IMR-90 (cell line): ENCODE data around the gene TSC2. TPM values are rescaled to one million over a fixed set of nuclear protein-coding genes. Genes with fewer than 3 reads are reported as not detected.
"Not testable (repeated sequence)": the region's sequence is repeated elsewhere in the genome, so short reads cannot be mapped to it uniquely, and the experiment has no call there.

Experiments
- ATAC-seq: fragments of 200-7000 bp; cut with Tn5 transposase; 2 replicates; pipeline ENCODE4 v1.9.1; 2020; ENCODE audit warnings: low read depth, mild to moderate bottlenecking, moderate library complexity
- BruUV-seq: library from RNA; stranded (reverse); fragments of 400-500 nt; replicated peaks from 2 replicates; lab custom pipeline; 2021; lab: Mats Ljungman, UMichigan
- CTCF ChIA-PET: fragments of 300-600 bp; formaldehyde crosslinking; extraction: SDS; loops from one replicate; lab custom pipeline; 2021; ENCODE audit warnings: antibody characterized with exemption; lab: Yijun Ruan, JAX
- POLR2A ChIA-PET: fragments of 300-600 bp; sonication (Branson Sonifier 250); formaldehyde crosslinking; loops from one replicate; lab custom pipeline; 2022; ENCODE audit warnings: antibody characterized with exemption; ENCODE audit not compliant: unreplicated experiment; lab: Charles Lee
- DNase-seq: peaks from one replicate; pipeline ENCODE4 v3.0.0; 2013
- H2AFZ ChIP-seq: replicated peaks from 2 replicates; pipeline ENCODE3; 2013; ENCODE audit warnings: low read length, mild to moderate bottlenecking; ENCODE audit not compliant: poor library complexity
- H2AK5ac ChIP-seq: 2 replicates; pipeline ENCODE4 v1.6.1; 2013; ENCODE audit warnings: low read depth, low read length, inconsistent platforms
- H2AK9ac ChIP-seq: replicated peaks from 2 replicates; pipeline ENCODE3; 2013; ENCODE audit warnings: mild to moderate bottlenecking, low read depth, low read length, moderate library complexity; ENCODE audit not compliant: poor library complexity
- H2BK120ac ChIP-seq: 2 replicates; pipeline ENCODE4 v1.6.1; 2013; ENCODE audit warnings: low read depth, low read length, inconsistent platforms
- H2BK15ac ChIP-seq: 3 replicates; pipeline ENCODE4 v1.6.1; 2013; ENCODE audit warnings: low read depth, low read length, inconsistent platforms
- H2BK20ac ChIP-seq: 2 replicates; pipeline ENCODE4 v1.6.1; 2013; ENCODE audit warnings: low read depth, mild to moderate bottlenecking, inconsistent platforms, low read length, moderate library complexity
- H2BK5ac ChIP-seq: 2 replicates; pipeline ENCODE4 v1.6.1; 2013; ENCODE audit warnings: mild to moderate bottlenecking, low read depth, low read length, inconsistent platforms; ENCODE audit not compliant: poor library complexity, severe bottlenecking
- H3K14ac ChIP-seq: replicated peaks from 2 replicates; pipeline ENCODE4 v1.6.1; 2013; ENCODE audit warnings: low read depth, low read length, inconsistent platforms
- H3K18ac ChIP-seq: 2 replicates; pipeline ENCODE4 v1.6.1; 2013; ENCODE audit warnings: low read depth, low read length, control low read depth
- H3K23ac ChIP-seq: 2 replicates; pipeline ENCODE4 v1.6.1; 2013; ENCODE audit warnings: low read depth, low read length, inconsistent platforms
- H3K27ac ChIP-seq: 2 replicates; pipeline ENCODE4 v1.5.1; 2013; ENCODE audit warnings: mild to moderate bottlenecking, control low read depth, low read length; ENCODE audit not compliant: insufficient read depth
- H3K27me3 ChIP-seq: 2 replicates; pipeline ENCODE4 v1.6.1; 2013; ENCODE audit warnings: low read length; ENCODE audit not compliant: control insufficient read depth, insufficient read depth
- H3K36me3 ChIP-seq: 2 replicates; pipeline ENCODE4 v1.6.1; 2013; ENCODE audit warnings: low read length, mixed read lengths; ENCODE audit not compliant: control insufficient read depth, insufficient read depth
- H3K4ac ChIP-seq: 2 replicates; pipeline ENCODE4 v1.6.1; 2013; ENCODE audit warnings: low read depth, low read length, inconsistent platforms
- H3K4me1 ChIP-seq: 2 replicates; pipeline ENCODE4 v1.6.1; 2013; ENCODE audit warnings: low read length, mixed read lengths; ENCODE audit not compliant: control insufficient read depth, insufficient read depth
- H3K4me2 ChIP-seq: 2 replicates; pipeline ENCODE4 v1.6.1; 2013; ENCODE audit warnings: low read depth, mild to moderate bottlenecking, control low read depth, low read length, moderate library complexity
- H3K4me3 ChIP-seq: 2 replicates; pipeline ENCODE4 v1.5.1; 2013; ENCODE audit warnings: low read depth, mild to moderate bottlenecking, control low read depth, low read length, moderate library complexity; ENCODE audit not compliant: insufficient read depth
- H3K56ac ChIP-seq: 2 replicates; pipeline ENCODE4 v1.6.1; 2013; ENCODE audit warnings: low read length, inconsistent platforms; ENCODE audit not compliant: insufficient read depth; ENCODE audit errors: extremely low read depth
- H3K79me1 ChIP-seq, 2 experiments: 2 replicates each; pipeline ENCODE4 v1.6.1; 2013; ENCODE audit warnings: low read length in 2 of 2, inconsistent platforms in 1 of 2, low read depth in 1 of 2
- H3K9ac ChIP-seq: 2 replicates; pipeline ENCODE4 v1.6.1; 2013; ENCODE audit warnings: low read depth, low read length, control low read depth
- H3K9me1 ChIP-seq: 2 replicates; pipeline ENCODE4 v1.6.1; 2013; ENCODE audit warnings: low read length, inconsistent platforms; ENCODE audit not compliant: insufficient read depth
- H3K9me3 ChIP-seq: 2 replicates; pipeline ENCODE4 v1.6.1; 2013; ENCODE audit warnings: low read length; ENCODE audit not compliant: control insufficient read depth, insufficient read depth
- H4K20me1 ChIP-seq: 2 replicates; pipeline ENCODE4 v1.6.1; 2013; ENCODE audit warnings: low read length, inconsistent platforms; ENCODE audit not compliant: insufficient read depth
- H4K5ac ChIP-seq: 2 replicates; pipeline ENCODE4 v1.6.1; 2013; ENCODE audit warnings: mild to moderate bottlenecking, low read depth, low read length, control low read depth
- H4K8ac ChIP-seq, 2 experiments: 2 replicates each; pipeline ENCODE4 v1.6.1; 2013; ENCODE audit warnings: low read depth in 2 of 2, low read length in 2 of 2, control low read depth in 1 of 2, inconsistent platforms in 1 of 2
- H4K91ac ChIP-seq: 2 replicates; pipeline ENCODE4 v1.6.1; 2013; ENCODE audit warnings: low read depth, low read length, inconsistent platforms; ENCODE audit not compliant: insufficient read depth
- WGBS, 2 experiments: methylation state at CpG; one replicate each; pipeline versions ENCODE4 v1.1.5 to v1.1.7; 2013; ENCODE audit warnings: missing lambda C conversion rate in 2 of 2; ENCODE audit not compliant: insufficient read length in 1 of 2; ENCODE audit errors: extremely low coverage in 2 of 2; 5-methylcytosine and 5-hydroxymethylcytosine counted together
- dilution Hi-C: fragments of 300-500 bp; cut with HindIII; formaldehyde crosslinking; loops from one replicate; pipeline ENCODE4 v1.14.3; 2018; ENCODE audit warnings: low sequenced_read_pairs; ENCODE audit not compliant: unreplicated experiment
- in situ Hi-C: fragments of 300-500 bp; cut with MboI; formaldehyde crosslinking; loops from 3 replicates; pipeline ENCODE4 v1.14.3; 2019; ENCODE audit warnings: low sequenced_read_pairs, inconsistent platforms, mixed read lengths
- intact Hi-C: fragments of 100-400 bp; cut with micrococcal nuclease; formaldehyde crosslinking; loops from 2 replicates; pipeline ENCODE4 v1.10.0; 2022
- polyA plus RNA-seq, 3 experiments: library from polyadenylated mRNA; depleted of rRNA; stranded (reverse); fragments of >200 nt; gene quantifications; 2 replicates each; pipeline ENCODE4 v1.2.3, GENCODE V29; 2012; ENCODE audit warnings: low replicate concordance in 1 of 3
- total RNA-seq: library from RNA; depleted of rRNA; stranded (reverse); fragments of >200 nt; gene quantifications from 2 replicates; pipeline ENCODE4 v1.2.3, GENCODE V29; 2012

Gene TSC2
- total and polyA plus RNA-seq, 2 of the 4 experiments (the other 2 are of a cell fraction) = 31.4 to 88.6 TPM

GRCh38 chr16:2117960-2118722, 70.4 kb downstream of the TSC2 start:
- H3K9me3 ChIP-seq, H3K18ac ChIP-seq, dilution Hi-C loops, POLR2A ChIA-PET, H2BK15ac ChIP-seq, H4K8ac ChIP-seq, H3K9ac ChIP-seq, H2AFZ ChIP-seq, H2BK120ac ChIP-seq, H3K4me3 ChIP-seq, ATAC-seq, intact Hi-C loops, H2BK20ac ChIP-seq, H4K5ac ChIP-seq, H3K4me1 ChIP-seq, H3K9me1 ChIP-seq, DNase-seq, H3K4ac ChIP-seq, H3K27me3 ChIP-seq, H3K56ac ChIP-seq, H3K4me2 ChIP-seq, H3K14ac ChIP-seq, H2AK5ac ChIP-seq, H3K23ac ChIP-seq, H2BK5ac ChIP-seq, H3K79me1 ChIP-seq, in situ Hi-C loops, CTCF ChIA-PET, H4K91ac ChIP-seq, H2AK9ac ChIP-seq, H3K27ac ChIP-seq: not testable (repeated sequence)
- Histone ChIP-seq H4K20me1 (peaks cover 11% of the 10 kb centered on the region), H3K36me3 (peaks cover 13% of the 10 kb centered on the region; the same call in 1 of the 2 replicates)
- BruUV-seq = TSS peak; percentile 71
- WGBS, 2 experiments = no CpG with 5 or more reads among the region's 35 CpGs
